HEK293 (cell line): ENCODE results near the gene RYR2.

ENCODE experiments used
- CTCF ChIA-PET: fragments of 350-600 bp; formaldehyde crosslinking; extraction: SDS; loops from one replicate; lab custom pipeline; 2021; ENCODE audit warnings: antibody characterized with exemption; lab: Yijun Ruan, JAX
- POLR2A ChIA-PET: fragments of 300-600 bp; formaldehyde crosslinking; extraction: SDS; loops from one replicate; lab custom pipeline; 2020; ENCODE audit warnings: antibody characterized with exemption, inconsistent platforms; lab: Yijun Ruan, JAX
- H3K27ac ChIP-seq: fragments of 200-500 bp; sonication (Bioruptor generic); 2 replicates; pipeline ENCODE4 v1.5.1; 2014; ENCODE audit warnings: low read depth, low read length, control low read depth, inconsistent platforms; ENCODE audit errors: extremely low read depth
- H3K36me3 ChIP-seq, 2 experiments: fragments of 200-500 bp in 1 of 2; sonication (Bioruptor generic) in 1 of 2; 1 replicate in 1 of 2; 2 replicates in 1 of 2; pipeline ENCODE4 v1.5.1; 2014 to 2017; ENCODE audit warnings: inconsistent platforms in 2 of 2, low read length in 2 of 2; ENCODE audit not compliant: control insufficient read depth in 2 of 2, insufficient read depth in 1 of 2
- H3K4me1 ChIP-seq: fragments of 200-500 bp; sonication (Bioruptor generic); 2 replicates; pipeline ENCODE4 v1.5.1; 2014; ENCODE audit warnings: mild to moderate bottlenecking, low read length, inconsistent platforms; ENCODE audit not compliant: control insufficient read depth, insufficient read depth
- H3K4me3 ChIP-seq: 2 replicates; pipeline ENCODE4 v1.5.1; 2011; ENCODE audit warnings: low read depth, mild to moderate bottlenecking, control low read depth, low read length, moderate library complexity
- H3K9me3 ChIP-seq: fragments of 200-500 bp; sonication (Bioruptor generic); 2 replicates; pipeline ENCODE4 v1.5.1; 2014; ENCODE audit warnings: low read depth, low read length, inconsistent platforms; ENCODE audit not compliant: control insufficient read depth, insufficient read depth
- ATF2 ChIP-seq: fragments of 450-650 bp; formaldehyde crosslinking; IDR thresholded peaks from 2 replicates; pipeline ENCODE4 v1.5.1; 2016; ENCODE audit warnings: missing biosample characterization, missing genetic modification characterization, low read depth
- INSM2 ChIP-seq: fragments of 450-650 bp; formaldehyde crosslinking; IDR thresholded peaks from 2 replicates; pipeline ENCODE4 v1.5.1; 2016; ENCODE audit warnings: missing biosample characterization, missing genetic modification characterization
- REST ChIP-seq: fragments of 450-650 bp; formaldehyde crosslinking; IDR thresholded peaks from 2 replicates; pipeline ENCODE4 v1.5.1; 2016; ENCODE audit warnings: missing biosample characterization, missing genetic modification characterization
- SALL2 ChIP-seq: fragments of 450-650 bp; formaldehyde crosslinking; IDR thresholded peaks from 2 replicates; pipeline ENCODE4 v1.5.0; 2017; ENCODE audit warnings: missing biosample characterization, mild to moderate bottlenecking, missing genetic modification characterization, borderline replicate concordance
- SCRT1 ChIP-seq: fragments of 450-650 bp; formaldehyde crosslinking; IDR thresholded peaks from 2 replicates; pipeline ENCODE4 v1.5.1; 2016; ENCODE audit warnings: missing biosample characterization, missing genetic modification characterization, borderline replicate concordance
- SP7 ChIP-seq: fragments of 450-650 bp; formaldehyde crosslinking; IDR thresholded peaks from 2 replicates; pipeline ENCODE4 v1.5.1; 2016; ENCODE audit warnings: missing biosample characterization, missing genetic modification characterization
- WT1 ChIP-seq: fragments of 450-650 bp; formaldehyde crosslinking; IDR thresholded peaks from 2 replicates; pipeline ENCODE4 v1.5.1; 2016; ENCODE audit warnings: missing biosample characterization, missing genetic modification characterization
- ZBTB44 ChIP-seq: fragments of 450-650 bp; IDR thresholded peaks from 2 replicates; pipeline ENCODE4 v1.5.1; 2018; ENCODE audit warnings: missing biosample characterization, mild to moderate bottlenecking, missing genetic modification characterization
- ZEB2 ChIP-seq: fragments of 450-650 bp; formaldehyde crosslinking; IDR thresholded peaks from 2 replicates; pipeline ENCODE4 v1.5.1; 2016; ENCODE audit warnings: missing biosample characterization, missing genetic modification characterization
- ZNF133 ChIP-seq: fragments of 450-650 bp; formaldehyde crosslinking; IDR thresholded peaks from 2 replicates; pipeline ENCODE4 v1.5.1; 2016; ENCODE audit warnings: missing biosample characterization, missing genetic modification characterization
- ZNF280D ChIP-seq: fragments of 450-650 bp; formaldehyde crosslinking; IDR thresholded peaks from 2 replicates; pipeline ENCODE4 v1.5.1; 2016; ENCODE audit warnings: missing biosample characterization, missing genetic modification characterization
- ZNF311 ChIP-seq: fragments of 450-650 bp; formaldehyde crosslinking; IDR thresholded peaks from 2 replicates; pipeline ENCODE4 v1.5.1; 2017; ENCODE audit warnings: missing biosample characterization, missing genetic modification characterization, borderline replicate concordance
- ZNF626 ChIP-seq: fragments of 450-650 bp; sonication (Bioruptor Pico); formaldehyde crosslinking; IDR thresholded peaks from 2 replicates; pipeline ENCODE4 v1.5.1; 2018; ENCODE audit warnings: missing biosample characterization, missing genetic modification characterization, inconsistent platforms
- ZNF660 ChIP-seq: fragments of 450-650 bp; IDR thresholded peaks from 2 replicates; pipeline ENCODE4 v1.5.1; 2018; ENCODE audit warnings: missing biosample characterization, mild to moderate bottlenecking, missing genetic modification characterization
- ZNF677 ChIP-seq: fragments of 450-650 bp; IDR thresholded peaks from 2 replicates; pipeline ENCODE4 v1.5.0; 2018; ENCODE audit warnings: missing biosample characterization, mild to moderate bottlenecking, missing genetic modification characterization, moderate library complexity
- ZNF707 ChIP-seq: fragments of 450-650 bp; formaldehyde crosslinking; IDR thresholded peaks from 2 replicates; pipeline ENCODE4 v1.5.1; 2016; ENCODE audit warnings: missing biosample characterization, missing genetic modification characterization
- ZNF768 ChIP-seq: fragments of 450-650 bp; formaldehyde crosslinking; IDR thresholded peaks from 2 replicates; pipeline ENCODE4 v1.5.1; 2018; ENCODE audit warnings: missing biosample characterization, mild to moderate bottlenecking, missing genetic modification characterization
- ZNF830 ChIP-seq: fragments of 450-650 bp; IDR thresholded peaks from 2 replicates; pipeline ENCODE4 v1.5.0; 2018; ENCODE audit warnings: missing biosample characterization, missing genetic modification characterization, low read depth, mild to moderate bottlenecking, moderate library complexity

Gene RYR2

GRCh38 chr1:237756304-237756967, 714.5 kb downstream of the RYR2 start (continued):
- TF ChIP-seq ZBTB44 (tag by site-specific recombination) = no peak
- no peak for TF ChIP-seq ZNF707 (tag by site-specific recombination)
- no peak for TF ChIP-seq ZNF768
- TF ChIP-seq ZNF830 (tag by site-specific recombination) = no peak
- no peak for TF ChIP-seq ZNF677 (tag by site-specific recombination)
- TF ChIP-seq SALL2 (tag by site-specific recombination) = no peak

GRCh38 chr1:237759377-237759776, 717.4 kb downstream of the RYR2 start:
- no peaks in the 10 kb centered on the region for H3K36me3 ChIP-seq
- H3K27ac ChIP-seq = no peak overlapping the region
- no peak overlapping the region for H3K4me3 ChIP-seq
- TF ChIP-seq ZNF311 (tag by site-specific recombination) (no peak), ATF2 (tag by site-specific recombination) (peak; percentile 39; the same call in 1 of the 2 replicates)
- ChIA-PET CTCF (no interaction called here), POLR2A (no interaction called here)
- no peaks in the 10 kb centered on the region for H3K9me3 ChIP-seq
- H3K4me1 ChIP-seq = no peaks in the 10 kb centered on the region

GRCh38 chr1:237760951-237761350, 719.0 kb downstream of the RYR2 start:
- Histone ChIP-seq H3K27ac (no peak overlapping the region), H3K4me1 (no peaks in the 10 kb centered on the region), H3K36me3 (no peaks in the 10 kb centered on the region), H3K4me3 (no peak overlapping the region), H3K9me3 (no peaks in the 10 kb centered on the region)
- ChIA-PET CTCF (interaction anchor here (0.6 to 0.9 kb wide), 2 partner anchors 10 to 89 kb away, joined by 3 to 4 read pairs; no protein-coding TSS in a partner anchor), POLR2A (no interaction called here)
- TF ChIP-seq ZNF660 (tag by site-specific recombination) = no peak
- TF ChIP-seq ZEB2 (tag by site-specific recombination) = no peak

GRCh38 chr1:237763137-237763536, 721.2 kb downstream of the RYR2 start:
- Histone ChIP-seq H3K4me3 (no peak overlapping the region), H3K9me3 (no peaks in the 10 kb centered on the region), H3K36me3 (no peaks in the 10 kb centered on the region), H3K4me1 (no peaks in the 10 kb centered on the region), H3K27ac (no peak overlapping the region)
- ChIA-PET POLR2A (no interaction called here), CTCF (interaction anchor here (0.6 kb wide), 2 partner anchors 37 to 1158 kb away, joined by 3 to 4 read pairs; no protein-coding TSS in a partner anchor)
- TF ChIP-seq ZNF133 (no peak), SCRT1 (tag by site-specific recombination) (no peak), SP7 (tag by site-specific recombination) (no peak), WT1 (no peak), REST (tag by site-specific recombination) (no peak), INSM2 (tag by site-specific recombination) (no peak), ZNF626 (no peak), ZNF280D (tag by site-specific recombination) (no peak)
